K562 (cell line): ENCODE data around the gene SAMM50. TPM values are rescaled to one million over a fixed set of nuclear protein-coding genes. Genes with fewer than 3 reads are reported as not detected.
A peak's percentile ranks its signal among the peaks of the same experiment; 100 is the strongest.

ENCODE experiments used
- ATAC-seq: fragments of 200-7000 bp; cut with Tn5 transposase; 3 replicates; pipeline ENCODE4 v1.9.1; 2020; ENCODE audit warnings: moderate library complexity
- BruUV-seq: library from RNA; stranded (reverse); fragments of 400-500 nt; replicated peaks from 2 replicates; lab custom pipeline; 2021; lab: Mats Ljungman, UMichigan
- CTCF ChIA-PET: fragments of 300-600 bp; formaldehyde crosslinking; extraction: SDS; loops from one replicate; lab custom pipeline; 2021; ENCODE audit warnings: low intra/inter-chr PET ratio; lab: Yijun Ruan, JAX
- POLR2A ChIA-PET: fragments of 300-600, 350-650 bp; sonication (Branson Sonifier 250); formaldehyde crosslinking; extraction: SDS; loops from one replicate; lab custom pipeline; 2021; ENCODE audit warnings: antibody characterized with exemption, inconsistent platforms; lab: Yijun Ruan, JAX
- DNase-seq, 4 experiments: peaks; one replicate each; pipeline versions ENCODE4 v3.0.0 to v3.0.0-alpha.2; 2011 to 2018; ENCODE audit warnings: low spot score in 3 of 4, mixed read lengths in 3 of 4; ENCODE audit errors: extremely low read depth in 1 of 4
- FAIRE-seq: peaks from 2 replicates; lab custom pipeline; 2011; peaks lifted over from hg19 to GRCh38; lab: Jason Lieb, UNC
- H2AFZ ChIP-seq: 2 replicates; pipeline ENCODE4 v1.6.0; 2011; ENCODE audit warnings: low read depth, low read length, control low read depth, inconsistent platforms
- H3K27ac ChIP-seq: fragments of 200-600 bp; 3 replicates; pipeline ENCODE4 v1.8.0; 2011; ENCODE audit warnings: low read depth, mild to moderate bottlenecking, control low read depth, inconsistent platforms, low read length, moderate library complexity, mixed read lengths; ENCODE audit errors: extremely low read depth
- H3K27me3 ChIP-seq, 2 experiments: fragments of 300-600 bp in 1 of 2; 2 replicates in 1 of 2; 3 replicates in 1 of 2; pipeline versions ENCODE4 v1.6.0 to v1.8.0; 2011; ENCODE audit warnings: inconsistent platforms in 2 of 2, low read length in 2 of 2, mild to moderate bottlenecking in 1 of 2, mixed read lengths in 1 of 2, moderate library complexity in 1 of 2; ENCODE audit not compliant: control insufficient read depth in 2 of 2, insufficient read depth in 2 of 2
- H3K36me3 ChIP-seq: fragments of 300-600 bp; 3 replicates; pipeline ENCODE4 v1.8.0; 2011; ENCODE audit warnings: mild to moderate bottlenecking, low read length, inconsistent platforms; ENCODE audit not compliant: control insufficient read depth, insufficient read depth
- H3K4me1 ChIP-seq, 2 experiments: fragments of 200-600 bp in 1 of 2; replicated peaks in 1 of 2; 2 replicates in 1 of 2; 3 replicates in 1 of 2; pipeline versions ENCODE4 v1.5.1 to v1.8.0; 2011; ENCODE audit warnings: inconsistent platforms in 2 of 2, low read length in 2 of 2, mild to moderate bottlenecking in 1 of 2, mixed read lengths in 1 of 2, moderate library complexity in 1 of 2; ENCODE audit not compliant: control insufficient read depth in 2 of 2, insufficient read depth in 2 of 2
- H3K4me2 ChIP-seq: 2 replicates; pipeline ENCODE4 v1.6.1; 2011; ENCODE audit warnings: low read length, control low read depth, inconsistent platforms, mixed read lengths; ENCODE audit not compliant: insufficient read depth
- H3K4me3 ChIP-seq: fragments of 200-600 bp; sonication (generic), shearing (Covaris generic); 2 replicates; pipeline ENCODE4 v1.5.1; 2016; ENCODE audit warnings: control low read depth, inconsistent platforms
- H3K79me2 ChIP-seq: fragments of 200-600 bp; 3 replicates; pipeline ENCODE4 v1.8.0; 2011; ENCODE audit warnings: low read length, inconsistent platforms; ENCODE audit not compliant: control insufficient read depth, insufficient read depth
- H3K9ac ChIP-seq, 2 experiments: 2 replicates each; pipeline versions ENCODE4 v1.6.0 to v1.6.1; 2011; ENCODE audit warnings: low read depth in 2 of 2, low read length in 2 of 2, control low read depth in 1 of 2, inconsistent platforms in 1 of 2, mild to moderate bottlenecking in 1 of 2, mixed read lengths in 1 of 2; ENCODE audit not compliant: insufficient read depth in 1 of 2
- H3K9me1 ChIP-seq: one replicate; pipeline ENCODE4 v1.6.0; 2011; ENCODE audit warnings: inconsistent platforms, mild to moderate bottlenecking, low read length, moderate library complexity; ENCODE audit not compliant: control insufficient read depth, insufficient read depth
- H3K9me3 ChIP-seq: replicated peaks from 2 replicates; pipeline ENCODE4 v1.5.1; 2011; ENCODE audit warnings: low read depth, low read length, inconsistent platforms; ENCODE audit not compliant: control insufficient read depth, insufficient read depth
- H4K20me1 ChIP-seq: replicated peaks from 2 replicates; pipeline ENCODE4 v1.6.1; 2011; ENCODE audit warnings: low read length, inconsistent platforms, mixed read lengths; ENCODE audit not compliant: control insufficient read depth, insufficient read depth
- BRD4 ChIP-seq: fragments of 200-600 bp; sonication (generic); IDR thresholded peaks from 2 replicates; pipeline ENCODE4 v1.6.1; 2017; ENCODE audit warnings: inconsistent platforms
- HMGN3 ChIP-seq: IDR thresholded peaks from 2 replicates; pipeline ENCODE4 v1.6.1; 2011; ENCODE audit warnings: borderline replicate concordance, low read depth, mild to moderate bottlenecking, mixed read lengths, low read length; ENCODE audit not compliant: insufficient read length; ENCODE audit errors: extremely low read depth
- NFE2 ChIP-seq: IDR thresholded peaks from 2 replicates; pipeline ENCODE4 v1.6.1; 2014; ENCODE audit warnings: antibody characterized with exemption, low read depth
- NFYB ChIP-seq: IDR thresholded peaks from 2 replicates; pipeline ENCODE4 v1.6.1; 2011; ENCODE audit warnings: mild to moderate bottlenecking, moderate library complexity; ENCODE audit not compliant: insufficient read length; ENCODE audit errors: extremely low read depth
- SPI1 ChIP-seq: IDR thresholded peaks from 2 replicates; pipeline ENCODE4 v1.6.1; 2011; ENCODE audit warnings: low read depth, low read length, control low read depth, borderline replicate concordance
- ZFP36 ChIP-seq: fragments of 150-350 bp; IDR thresholded peaks from 2 replicates; pipeline ENCODE4 v1.6.1; 2018; ENCODE audit warnings: low read length, low read depth; ENCODE audit not compliant: partially characterized antibody
- ZNF3 ChIP-seq: fragments of 250-450 bp; sonication (Bioruptor Pico); IDR thresholded peaks from 2 replicates; pipeline ENCODE4 v1.5.0; 2021; ENCODE audit warnings: mild to moderate bottlenecking, moderate library complexity
- ZNF431 ChIP-seq: sonication (generic); formaldehyde crosslinking; IDR thresholded peaks from 2 replicates; pipeline ENCODE4 v1.8.0; 2022; ENCODE audit warnings: mild to moderate bottlenecking, missing genetic modification reagents
- ZZZ3 ChIP-seq: fragments of 450-650 bp; IDR thresholded peaks from 2 replicates; pipeline ENCODE4 v1.6.1; 2016; ENCODE audit warnings: antibody characterized with exemption, mild to moderate bottlenecking, moderate library complexity
- WGBS: fragments of 100-300 bp; shearing (Covaris generic); methylation state at CpG from one replicate; pipeline ENCODE4 v1.1.6; 2016; ENCODE audit warnings: low coverage, mixed read lengths; ENCODE audit not compliant: insufficient coverage; ENCODE audit errors: missing lambda C conversion rate; 5-methylcytosine and 5-hydroxymethylcytosine counted together
- in situ Hi-C: fragments of 300-500 bp; cut with MboI; formaldehyde crosslinking; loops from 4 replicates; pipeline ENCODE4 v1.15.0; 2018; ENCODE audit warnings: inconsistent platforms, mixed read lengths
- intact Hi-C: fragments of 100-400 bp; cut with micrococcal nuclease; formaldehyde crosslinking; loops from 2 replicates; pipeline ENCODE4 v1.14.2; 2022
- polyA plus RNA-seq, 8 experiments: library from polyadenylated mRNA; depleted of rRNA in 4 of 8; stranded (reverse) in 5 of 8; unstranded in 3 of 8; fragments of >200 nt; fragmentation: Nextera tagmentation in 2 of 8; fragmentation: Illumina TruSeq in 1 of 8; extraction: Ambion mirVana in 2 of 8; extraction: Trizol in 1 of 8; gene quantifications; 2 replicates each; pipeline versions ENCODE4 v1.2.1 to v1.2.3, GENCODE V29; 2011 to 2014; ENCODE audit warnings: inconsistent platforms in 1 of 8, missing spikeins in 1 of 8
- total RNA-seq, 7 experiments: library from RNA; depleted of rRNA in 6 of 7; stranded (reverse); fragments of >200 nt in 6 of 7; fragmentation: Illumina TruSeq in 2 of 7; extraction: Trizol in 2 of 7; gene quantifications; 2 replicates each; pipeline versions ENCODE4 v1.2.1 to v1.2.3, GENCODE V29; 2011 to 2021; ENCODE audit warnings: low replicate concordance in 1 of 7

SAMM50 gene
- total and polyA plus RNA-seq, 9 of the 15 experiments (the other 6 are each of a cell fraction or from before 2014, with no cell fraction given), result 14.6 to 49.3 (median 38.1) TPM

DNA sequence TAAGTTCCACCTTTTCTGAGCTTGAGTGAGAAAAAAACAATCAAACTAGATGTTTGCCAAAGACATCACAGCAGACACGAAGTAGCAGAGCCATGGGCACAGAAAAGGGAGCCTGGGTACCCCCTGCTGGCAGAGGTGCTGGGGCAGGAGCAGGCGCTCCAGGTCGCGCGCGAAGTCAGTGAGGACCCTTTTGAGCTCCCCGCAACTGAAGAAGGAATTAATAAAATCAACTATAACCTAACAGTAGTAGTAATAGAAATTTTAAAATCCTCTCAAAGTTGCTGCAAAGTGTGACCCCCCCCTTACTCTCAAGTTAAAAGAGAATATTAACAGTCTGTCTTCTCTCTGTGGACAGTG is 48.8 kb downstream of the SAMM50 start (continued):
- TF ChIP-seq NFE2, result no peak
- TF ChIP-seq ZZZ3, result no peak
- no peak for TF ChIP-seq HMGN3
- TF ChIP-seq, all 486 proteins: peak for 0

DNA sequence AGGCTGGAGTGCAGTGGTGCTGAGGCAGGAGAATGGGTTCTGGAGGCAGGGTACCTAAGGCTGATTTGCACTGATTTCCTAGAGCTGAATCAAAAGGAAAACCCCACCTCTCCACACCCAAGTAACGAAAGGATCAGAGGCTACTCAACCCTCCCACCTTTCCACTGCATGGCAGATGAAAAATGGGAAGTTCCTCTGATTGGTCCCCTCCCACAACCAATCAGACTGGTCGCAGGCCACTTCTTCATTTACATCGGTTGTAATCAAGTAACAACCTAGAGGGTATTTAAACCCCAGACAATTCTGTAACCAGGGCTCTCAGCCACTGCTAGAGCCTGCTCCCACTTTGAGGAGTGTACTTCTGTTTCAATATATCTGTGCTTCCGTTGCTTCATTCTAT is 50.3 kb downstream of the SAMM50 start:
- no peaks in the 10 kb centered on the region for H3K36me3 ChIP-seq
- CTCF ChIA-PET, result no interaction called here
- no peaks in the 10 kb centered on the region for H3K79me2 ChIP-seq
- DNase-seq (peak in 2 of 4 experiments; percentile 21 to 24), ATAC-seq (peak; percentile 85)
- no peaks in the 10 kb centered on the region for H3K27me3 ChIP-seq
- no peak overlapping the region for H3K27ac ChIP-seq
- intact Hi-C loops, result loop anchor here (2.0 kb wide), 1 partner anchor 75 kb away; no protein-coding TSS in a partner anchor
- no peak overlapping the region for H3K4me2 ChIP-seq
- H3K4me3 ChIP-seq, result no peak overlapping the region
- H2AFZ ChIP-seq, result no peak overlapping the region
- no peaks in the 10 kb centered on the region for H4K20me1 ChIP-seq
- no peak for TF ChIP-seq ZNF3
- peak; percentile 28 for TF ChIP-seq NFYB
- TF ChIP-seq BRD4, result no peak
- peak; percentile 85 for TF ChIP-seq SPI1
- no peak for TF ChIP-seq ZNF431 (CRISPR knock-in tag)
- no peak for TF ChIP-seq ZFP36
- TF ChIP-seq, all 486 proteins: peak for 2
- WGBS, result 23% methylated on average over 4 of the region's 4 CpGs
- Histone ChIP-seq H3K9ac (no peak overlapping the region), H3K9me1 (no peaks in the 10 kb centered on the region), H3K4me1 (peaks cover 7% of the 10 kb centered on the region in 2 experiments; a peak in 4 of 5 replicates), H3K9me3 (no peaks in the 10 kb centered on the region)
- POLR2A ChIA-PET, result no interaction called here
- FAIRE-seq, result peak; percentile 73
- in situ Hi-C loops, result loop anchor here (10.0 kb wide), 1 partner anchor 619 kb away; no protein-coding TSS in a partner anchor
- no TSS peak for BruUV-seq
